Right hindlimb (tissue), 1 donor: ENCODE data around the gene NEK8.
"Not testable (repeated sequence)": the region's sequence is repeated elsewhere in the genome, so short reads cannot be mapped to it uniquely, and the experiment has no call there.

Source experiments
- DNase-seq: peaks from one replicate; pipeline ENCODE4 v3.0.0-alpha.2; 2018

NEK8 gene

DNA sequence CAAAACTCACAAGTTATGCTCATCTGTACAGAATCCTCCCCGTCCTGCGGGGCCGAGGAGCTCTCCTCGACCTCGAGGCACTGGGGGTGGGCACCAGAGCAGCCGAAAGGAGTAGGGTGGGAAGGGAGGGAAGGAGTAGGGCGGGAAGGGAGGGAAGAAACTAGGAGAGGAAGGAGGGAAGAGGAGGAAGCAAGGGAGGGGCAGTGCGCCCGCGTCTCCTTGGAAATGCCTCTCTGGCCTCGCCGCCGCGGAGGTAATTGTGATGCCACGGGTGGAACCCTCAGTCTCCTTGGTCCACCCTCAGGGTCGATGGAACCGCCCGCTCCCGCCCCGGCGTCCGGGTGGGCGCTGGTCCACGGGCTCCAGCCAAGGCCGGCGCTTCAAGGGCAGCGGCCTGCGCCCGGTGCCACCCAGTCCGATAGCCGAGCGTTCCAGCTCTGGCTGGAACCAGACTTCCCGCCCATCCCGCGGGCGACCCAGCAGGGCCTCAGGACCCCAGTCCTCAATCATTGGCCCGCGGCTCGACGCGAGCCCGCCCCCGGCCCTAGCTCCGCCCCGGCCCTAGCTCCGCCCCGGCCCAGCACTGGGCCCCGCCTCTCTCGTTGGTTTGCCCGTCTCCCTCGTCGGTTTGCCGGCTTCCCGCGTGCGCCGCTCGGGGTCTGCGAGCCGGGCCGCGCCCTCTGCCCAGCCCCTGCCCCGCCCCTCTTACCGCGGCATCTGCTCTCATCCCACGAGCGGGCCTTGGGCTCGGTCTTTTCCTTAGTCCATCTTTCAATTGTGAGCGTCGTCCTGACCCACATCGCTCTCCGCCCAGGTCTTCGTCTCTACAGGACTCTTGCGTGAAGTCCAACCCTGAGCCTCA is 17.5 kb upstream of the NEK8 start:
- DNase-seq = peak; percentile 97

- DNase-seq = no peak
These were observed 16.9 kb upstream of the NEK8 start, which contains the start of gene PROCA1 for GRCh38 chr17:28711723-28712031. Gene PROCA1, minus strand, starts transcription at chr17:28711888. Its CDS starts 228 bp downstream, at chr17:28711660.

GRCh38 chr17:28712032-28712704 is 16.4 kb upstream of the NEK8 start:
- DNase-seq = peak; percentile 67

DNA sequence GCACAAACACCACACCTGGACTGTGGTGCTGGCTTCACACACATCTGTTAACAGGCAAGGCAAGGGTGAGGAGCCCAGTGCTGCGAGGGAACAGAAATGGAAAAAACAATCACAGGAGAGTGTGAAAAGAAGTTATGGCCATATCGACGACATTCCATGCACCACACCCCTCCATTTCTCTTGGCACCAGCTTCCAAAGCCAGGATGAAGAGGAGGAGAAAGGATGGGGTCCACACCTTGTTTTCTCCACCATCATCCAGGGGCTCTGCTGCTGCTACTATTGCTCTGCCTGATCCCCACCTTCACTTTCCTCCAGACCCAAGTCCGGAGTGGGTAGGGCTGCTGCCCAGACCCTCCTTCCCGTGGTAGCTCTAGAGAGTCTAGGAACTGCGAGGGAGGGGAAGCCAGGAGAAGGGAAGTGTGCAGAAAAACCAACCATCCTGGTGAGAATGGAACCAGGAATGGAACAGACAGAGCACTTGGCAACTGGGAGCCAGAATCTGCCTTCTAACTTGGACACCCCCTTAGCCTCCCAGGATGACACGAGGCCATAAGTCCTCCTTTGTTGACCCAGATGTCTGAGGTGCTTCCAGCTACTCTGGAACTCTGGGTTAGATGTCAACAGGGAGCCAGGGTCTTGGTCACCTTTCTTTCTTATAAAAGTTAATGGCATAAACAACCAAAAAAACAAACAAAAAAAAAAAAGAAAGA is 15.7 kb upstream of the NEK8 start:
- no peak for DNase-seq

GRCh38 chr17:28714281-28714680 is 14.3 kb upstream of the NEK8 start:
- DNase-seq = no peak

GRCh38 chr17:28715217-28715616 is 13.4 kb upstream of the NEK8 start:
- no peak for DNase-seq

GRCh38 chr17:28716740-28717577 is 11.6 kb upstream of the NEK8 start:
- DNase-seq = peak; percentile 80

DNA sequence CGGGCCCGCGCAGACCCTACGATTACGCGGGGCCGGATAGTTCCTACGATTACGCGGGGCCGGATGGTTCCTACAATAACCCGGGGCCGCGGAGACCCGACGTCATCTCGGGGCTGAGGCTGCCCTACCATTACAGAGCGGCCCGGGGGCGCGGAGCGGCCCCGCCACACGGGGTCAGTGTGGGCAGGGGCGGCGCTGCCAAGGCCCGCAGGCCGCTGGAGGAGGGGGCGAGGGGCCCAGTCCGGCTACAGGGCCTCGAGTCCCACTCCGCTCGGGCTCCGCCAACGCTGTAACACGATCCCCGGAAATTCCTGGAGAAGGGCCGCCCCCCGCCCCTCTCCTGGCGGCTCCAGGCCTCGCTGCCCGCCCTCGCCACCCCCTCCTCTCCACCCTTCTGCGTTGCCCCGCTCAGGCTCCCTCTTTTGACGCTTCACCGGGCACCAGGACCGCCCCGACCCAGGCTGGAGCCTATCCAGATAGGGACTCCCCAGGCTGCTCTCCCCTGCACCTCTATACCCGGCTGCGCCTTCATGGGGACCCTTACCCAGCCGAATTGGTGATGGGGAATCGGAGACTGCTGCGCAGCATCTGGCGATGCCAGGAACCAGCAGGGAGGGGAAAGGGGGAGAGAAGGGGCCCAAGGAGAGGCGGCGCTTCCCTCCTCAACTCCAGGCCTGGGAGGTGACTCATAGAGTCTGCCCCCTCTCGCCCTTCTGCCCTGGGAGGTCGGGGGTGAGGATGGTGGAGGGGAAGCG is 10.8 kb upstream of the NEK8 start, which contains the start of gene RAB34:
Gene RAB34, minus strand, starts transcription at position 291 of the 755 bp plus-strand sequence. CDS start 602 bp downstream, outside the sequence.
- peak; percentile 96 for DNase-seq

GRCh38 chr17:28718333-28719020 is 10.1 kb upstream of the NEK8 start:
- DNase-seq = no peak

DNA sequence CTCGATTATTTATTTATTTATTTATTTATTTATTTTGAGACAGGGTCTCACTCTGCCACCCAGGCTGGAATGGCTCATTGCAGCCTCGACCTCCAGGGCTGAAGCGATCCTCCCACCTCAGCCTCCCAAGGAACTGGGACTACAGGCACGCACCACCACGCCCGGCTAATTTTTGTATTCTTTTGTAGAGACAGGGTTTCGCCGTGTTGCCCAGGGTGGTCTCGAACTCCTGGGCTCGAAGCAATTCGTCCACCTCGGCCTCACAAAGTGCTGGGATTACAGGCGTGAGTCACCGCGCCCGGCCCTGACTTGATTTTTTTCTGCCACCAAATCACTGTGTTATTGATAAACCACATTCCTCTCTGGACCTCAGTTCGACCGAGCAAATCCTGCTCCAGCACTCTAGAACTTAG is 9.6 kb upstream of the NEK8 start:
- no peak for DNase-seq

GRCh38 chr17:28720247-28720996 is 8.2 kb upstream of the NEK8 start:
- no peak for DNase-seq

DNA sequence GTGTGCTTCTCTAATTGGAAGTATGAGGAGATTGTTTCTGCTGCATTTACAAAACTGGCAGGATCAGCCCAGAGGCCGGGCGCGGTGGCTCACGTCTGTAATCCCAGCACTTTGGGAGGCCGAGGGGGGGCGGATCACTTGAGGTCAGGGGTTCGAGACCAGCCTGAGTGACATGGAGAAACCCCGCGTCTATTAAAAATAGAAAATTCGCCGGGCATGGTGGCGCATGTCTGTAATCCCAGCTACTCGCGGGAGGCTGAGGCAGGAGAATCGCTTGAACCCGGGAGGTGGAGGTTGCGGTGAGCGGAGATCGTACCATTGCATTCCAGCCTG is 7.6 kb upstream of the NEK8 start:
- DNase-seq = not testable (repeated sequence)

- DNase-seq = no peak
These were observed 6.0 kb upstream of the NEK8 start for GRCh38 chr17:28722417-28723158.

- no peak for DNase-seq
These were observed 5.3 kb upstream of the NEK8 start for GRCh38 chr17:28723159-28723835.

DNA sequence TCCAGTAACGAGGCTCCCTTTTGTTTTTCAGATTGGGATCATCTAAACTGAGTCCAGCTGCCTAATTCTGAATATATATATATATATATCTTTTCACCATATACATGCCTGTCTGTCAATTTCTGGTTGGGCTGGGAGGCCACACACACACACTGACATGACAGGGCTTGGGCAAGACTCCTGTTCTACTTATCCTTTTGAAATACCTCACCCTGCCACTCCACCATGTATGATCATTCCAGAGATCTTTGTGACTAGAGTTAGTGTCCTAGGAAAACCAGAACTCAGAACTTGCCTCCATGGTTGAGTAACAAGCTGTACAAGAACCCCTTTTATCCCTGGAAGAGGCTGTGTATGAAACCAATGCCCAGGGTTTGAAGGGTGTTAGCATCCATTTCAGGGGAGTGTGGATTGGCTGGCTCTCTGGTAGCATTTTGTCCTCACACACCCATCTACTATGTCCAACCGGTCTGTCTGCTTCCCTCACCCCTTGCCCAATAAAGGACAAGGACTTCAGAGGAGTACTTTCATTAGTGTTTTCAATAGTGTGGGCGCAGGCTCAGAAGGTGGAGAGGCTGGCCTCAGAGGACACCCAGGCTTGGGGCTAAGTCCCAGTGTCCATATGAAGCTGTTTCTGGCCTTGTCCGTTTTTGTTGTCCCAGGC is 4.6 kb upstream of the NEK8 start:
- DNase-seq = not testable (repeated sequence)

DNA sequence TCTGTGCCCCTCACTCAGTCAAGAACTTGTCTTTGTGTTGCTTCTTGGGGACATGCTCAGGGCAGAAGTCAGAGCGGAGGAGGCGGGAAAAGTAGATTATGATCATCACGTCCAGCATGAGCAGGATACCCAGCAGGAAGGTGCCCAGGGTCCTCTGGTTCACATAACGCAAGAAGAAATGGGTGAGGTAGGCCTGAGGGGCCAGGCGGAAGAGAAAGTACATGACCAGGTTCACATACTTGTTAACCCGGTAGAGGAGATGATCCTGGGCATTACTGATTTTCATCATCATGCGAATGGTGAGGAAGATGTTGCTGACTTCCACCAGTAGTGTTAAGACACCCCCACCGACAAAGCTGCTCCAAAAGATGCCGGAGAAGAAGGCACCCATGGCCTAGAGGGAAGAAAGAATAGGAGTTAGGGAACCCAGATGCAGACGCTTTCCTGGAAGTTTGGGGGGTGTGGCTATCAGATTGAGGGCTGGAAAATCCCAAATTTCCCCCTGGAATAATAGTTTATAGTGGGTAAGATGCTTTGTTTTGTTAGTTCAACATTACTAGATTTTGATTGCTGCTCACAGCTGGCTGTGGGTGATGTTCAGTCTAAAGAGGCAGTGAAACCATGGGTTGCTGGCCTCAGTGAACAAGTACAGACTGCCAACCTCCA is 4.0 kb upstream of the NEK8 start:
- no peak for DNase-seq

GRCh38 chr17:28725166-28725659 is 3.4 kb upstream of the NEK8 start:
- DNase-seq = peak; percentile 40
